GM18508 (cell line): Measurements from ENCODE around the gene SV2B.
"Not testable (repeated sequence)": the region's sequence is repeated elsewhere in the genome, so short reads cannot be mapped to it uniquely, and the experiment has no call there.

Source experiments
- ATAC-seq: cut with Tn5 transposase; IDR thresholded peaks from one replicate; pipeline ENCODE4 v1.9.1; 2021; ENCODE audit warnings: moderate number of reproducible peaks; ENCODE audit not compliant: insufficient read depth, unreplicated experiment

The SV2B gene

DNA sequence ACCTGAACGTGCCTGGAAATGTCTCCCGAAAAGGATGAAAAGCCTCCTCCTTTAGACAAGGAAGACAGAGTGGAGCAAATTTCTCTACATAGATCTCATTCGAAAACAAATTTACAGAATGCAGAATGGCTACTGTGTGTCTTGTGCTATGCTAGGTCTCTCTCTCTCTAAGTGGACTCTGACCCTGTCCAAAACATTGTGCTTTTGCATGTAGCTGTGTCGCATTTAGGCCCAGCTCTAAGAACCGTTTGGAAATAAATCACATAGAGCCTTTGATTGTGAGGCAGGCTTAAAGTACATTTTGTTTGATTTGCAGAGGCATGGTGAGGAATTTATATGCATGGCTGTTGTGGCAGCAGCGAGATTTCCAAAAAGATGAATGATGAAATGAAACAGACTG, 198.0 kb downstream of the SV2B start:
- no peak for ATAC-seq

- no peak for ATAC-seq
Observed at GRCh38 chr15:91302588-91303439, 202.8 kb downstream of the SV2B start.

GRCh38 chr15:91304210-91304609, 204.2 kb downstream of the SV2B start:
- ATAC-seq, result no peak

DNA sequence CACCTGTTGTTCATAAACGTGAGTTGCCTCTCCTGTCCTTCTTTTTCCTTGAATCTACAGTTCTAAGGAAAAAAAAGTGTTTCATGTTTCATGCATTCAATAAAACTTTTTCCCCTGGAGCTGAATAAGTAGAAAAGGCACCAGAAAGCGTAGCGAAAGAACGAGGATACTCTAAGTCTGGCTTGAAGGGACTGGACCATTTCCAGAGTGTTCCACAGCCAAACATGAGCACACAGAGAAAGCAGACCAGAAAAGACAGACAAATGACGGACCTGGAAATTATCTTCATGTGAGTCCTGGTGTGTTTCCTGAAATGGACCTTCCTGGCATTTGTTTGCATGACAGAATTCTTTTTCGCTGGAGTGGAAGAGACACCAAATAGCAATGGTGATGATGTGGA, 204.7 kb downstream of the SV2B start:
- no peak for ATAC-seq

DNA sequence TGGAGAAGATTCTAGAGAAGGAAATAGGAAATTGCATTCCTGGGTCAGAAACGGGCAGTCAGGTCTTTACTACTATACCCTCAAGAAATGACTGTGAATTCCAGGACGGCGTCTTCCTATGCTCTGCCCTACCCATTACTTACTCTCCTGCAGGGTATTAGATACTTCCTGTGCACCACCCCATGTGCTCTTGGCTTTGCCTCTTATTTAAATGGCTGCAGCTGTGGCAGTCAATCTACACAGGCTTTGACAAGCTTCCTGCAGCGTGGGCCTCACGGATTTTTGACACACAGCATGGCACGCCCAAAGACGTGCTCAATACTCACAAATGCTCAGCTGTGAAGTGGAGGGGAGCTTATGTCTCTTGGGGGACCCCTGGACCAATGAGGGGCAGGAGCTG, 206.1 kb downstream of the SV2B start:
- no peak for ATAC-seq

- ATAC-seq, result no peak
Observed at GRCh38 chr15:91307601-91308000, 207.5 kb downstream of the SV2B start.

- ATAC-seq, result no peak
Observed at GRCh38 chr15:91308199-91308598, 208.1 kb downstream of the SV2B start.

- ATAC-seq, result no peak
Observed at GRCh38 chr15:91308855-91309254, 208.8 kb downstream of the SV2B start.

DNA sequence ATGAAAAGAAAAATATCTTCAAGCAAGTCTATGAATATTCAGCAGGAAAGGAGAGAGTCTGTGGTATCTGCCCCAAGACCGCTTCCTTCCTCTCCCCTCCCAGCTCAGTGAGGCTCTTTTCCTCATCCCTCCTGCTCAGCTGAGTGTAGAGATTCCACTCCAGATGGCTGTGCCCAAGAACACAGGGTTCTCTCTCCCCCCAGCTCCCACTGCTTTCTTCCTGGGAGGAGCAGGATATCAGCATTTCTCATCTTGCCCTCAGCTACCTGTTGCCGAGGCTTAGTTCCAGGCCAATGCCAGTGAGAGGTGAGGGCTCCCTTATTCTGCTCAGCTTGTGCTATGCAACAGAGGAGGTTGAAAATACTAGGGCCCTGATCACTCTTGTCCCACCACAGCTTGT, 211.9 kb downstream of the SV2B start:
- ATAC-seq, result no peak

DNA sequence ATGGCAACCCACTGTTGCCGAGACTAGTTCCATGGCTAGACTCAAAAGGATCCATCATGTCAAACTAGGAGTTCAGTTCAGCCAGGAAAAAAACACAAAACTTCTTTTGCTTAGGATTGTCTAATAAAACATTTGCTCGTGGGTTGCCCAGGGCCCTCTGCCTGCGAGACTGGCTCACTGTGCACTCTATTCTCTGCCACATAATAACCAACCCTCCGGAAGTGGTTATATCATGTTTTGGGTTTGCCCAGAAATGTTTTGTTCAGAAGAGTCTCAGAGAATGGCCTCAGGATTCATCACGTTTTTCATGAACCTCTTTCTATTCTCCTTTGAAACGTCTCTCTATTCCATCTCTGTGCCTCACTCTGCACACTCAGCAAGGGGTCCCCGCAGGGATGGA, 216.1 kb downstream of the SV2B start:
- ATAC-seq, result no peak

DNA sequence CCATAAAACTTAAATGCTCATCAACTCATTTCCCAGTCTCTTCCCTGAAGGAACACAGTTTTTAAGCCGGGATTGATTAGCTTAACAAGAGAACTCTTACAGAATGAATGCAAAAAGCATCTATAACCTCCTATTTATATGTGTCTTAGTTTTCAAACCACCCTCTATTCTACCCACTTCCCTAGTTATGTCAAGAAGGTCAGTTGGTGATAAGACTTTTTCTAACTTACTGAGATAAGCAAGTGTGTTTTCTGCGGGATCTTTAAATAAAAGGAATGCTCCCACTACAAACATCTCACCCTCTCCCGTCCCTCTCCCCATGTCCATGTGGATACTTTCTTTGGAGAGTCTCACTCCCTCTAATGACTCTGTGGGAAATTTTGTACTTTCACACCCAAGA, 218.5 kb downstream of the SV2B start:
- ATAC-seq, result no peak

DNA sequence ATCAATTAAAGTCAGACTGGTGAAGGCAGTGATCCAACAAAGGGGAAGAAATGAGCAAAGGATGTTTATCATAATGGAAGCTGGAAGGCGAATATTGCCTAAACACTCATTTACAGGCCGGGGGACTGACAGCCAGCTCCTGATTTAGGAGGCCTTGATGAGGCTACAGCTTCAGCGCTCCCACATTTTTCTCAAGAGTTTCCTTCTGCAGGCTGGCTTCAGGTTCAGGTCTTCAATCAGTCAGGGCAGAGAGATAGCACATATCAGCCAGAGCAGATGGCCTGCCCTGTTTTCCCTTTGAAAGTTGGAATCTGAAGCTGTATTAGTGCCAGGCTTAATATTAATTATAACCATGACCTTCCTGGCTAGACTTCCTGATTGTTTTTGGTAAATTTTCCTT, 218.9 kb downstream of the SV2B start:
- ATAC-seq, result no peak

- no peak for ATAC-seq
Observed at GRCh38 chr15:91319371-91320059, 219.5 kb downstream of the SV2B start.

DNA sequence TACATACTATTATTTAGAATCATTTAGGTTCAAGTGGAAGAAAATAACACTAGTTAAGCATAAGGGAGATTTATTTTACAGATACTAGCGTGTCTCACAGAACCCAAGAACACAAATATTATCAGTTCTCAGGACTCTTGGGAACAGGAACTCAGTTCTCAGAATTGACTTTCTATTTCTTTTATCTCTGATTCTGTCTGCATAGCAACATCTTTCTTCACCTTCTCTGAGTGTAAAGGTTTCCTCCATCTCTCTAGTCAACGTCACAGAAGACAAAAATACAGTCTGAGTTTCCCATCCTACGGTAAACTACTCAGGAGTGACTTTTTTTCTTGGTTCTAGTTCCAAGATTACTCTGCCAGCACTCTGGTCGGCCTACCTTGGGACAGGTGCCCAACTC, 220.0 kb downstream of the SV2B start:
- ATAC-seq, result no peak

DNA sequence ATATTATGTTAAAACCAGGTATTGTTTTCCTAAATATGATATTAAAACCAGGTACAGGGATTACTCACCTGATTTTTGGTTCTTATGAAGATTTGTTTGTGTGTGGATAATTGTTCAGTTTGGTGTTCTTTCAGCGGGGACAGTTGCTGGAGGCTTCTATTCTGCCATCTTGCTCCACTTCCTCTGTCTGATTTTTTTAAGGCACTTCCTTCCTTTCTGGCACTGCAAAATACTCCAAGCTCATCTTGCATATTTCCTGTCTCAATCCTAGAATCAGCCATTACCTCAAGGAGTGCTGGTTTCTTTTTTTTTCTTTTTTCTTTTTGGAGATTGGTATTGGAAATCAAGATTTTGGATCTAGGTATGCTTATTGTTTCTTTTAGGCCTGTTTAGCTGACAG, 229.9 kb downstream of the SV2B start:
- no peak for ATAC-seq

DNA sequence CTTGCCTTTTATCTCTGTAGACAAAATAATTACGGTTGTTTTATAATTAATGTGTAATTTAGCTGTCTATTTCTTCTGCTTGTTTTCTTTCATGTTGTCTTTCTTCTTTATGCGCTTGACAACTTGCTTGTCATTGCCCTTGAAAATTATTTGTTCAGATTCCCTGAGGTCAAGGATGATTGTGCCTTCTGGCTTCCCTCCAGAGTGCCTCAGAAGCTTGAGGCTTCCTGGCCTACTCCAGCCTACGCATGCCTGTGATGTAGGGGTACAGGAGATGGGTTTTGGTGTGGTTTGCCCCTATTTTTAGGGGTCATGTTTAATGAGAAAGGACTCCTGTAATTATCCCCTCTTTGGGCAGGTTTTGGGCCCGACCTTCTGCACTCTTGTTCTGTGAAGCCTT, 231.5 kb downstream of the SV2B start:
- ATAC-seq, result no peak

- ATAC-seq, result no peak
Observed at GRCh38 chr15:91335702-91336101, 235.6 kb downstream of the SV2B start.

DNA sequence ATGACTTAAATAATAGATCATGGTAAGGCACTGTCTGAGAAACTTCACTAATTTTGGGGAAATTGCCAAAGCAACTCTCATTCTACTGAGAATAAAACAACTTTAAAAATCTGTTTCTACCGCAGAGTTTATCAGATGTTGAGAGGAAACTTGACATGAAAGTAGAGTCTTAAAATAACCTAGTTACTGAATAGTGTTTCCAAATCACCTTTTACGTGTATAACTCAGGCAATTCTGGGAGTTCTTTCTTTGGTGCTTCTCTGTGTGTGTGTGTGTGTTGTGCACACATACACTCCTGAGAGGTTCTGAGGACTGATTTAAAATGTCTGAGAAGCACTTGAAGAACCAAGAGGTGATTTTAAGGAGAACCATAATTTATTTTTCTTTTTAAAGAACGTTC, 236.6 kb downstream of the SV2B start:
- ATAC-seq, result no peak

DNA sequence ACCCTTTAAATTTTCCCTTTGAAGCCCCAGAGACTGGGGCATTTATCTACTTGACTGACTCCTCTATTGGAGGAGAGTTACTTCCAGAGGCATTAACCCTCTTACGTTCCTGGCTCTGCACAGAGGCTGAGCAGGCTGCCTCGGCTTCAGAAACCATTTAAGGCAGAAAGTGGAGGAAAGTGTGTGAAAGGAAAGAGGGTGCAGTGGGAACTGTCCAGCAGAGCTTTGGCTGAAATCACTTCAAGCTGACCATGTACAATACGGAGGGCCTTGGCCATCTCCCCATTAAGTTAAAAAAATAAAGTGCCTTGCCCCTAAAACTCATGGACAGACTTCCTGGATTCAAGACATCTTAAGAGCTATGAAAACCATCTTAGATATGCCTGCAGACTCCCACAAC, 238.7 kb downstream of the SV2B start:
- ATAC-seq, result no peak

GRCh38 chr15:91342097-91342496, 242.0 kb downstream of the SV2B start:
- ATAC-seq, result no peak

- ATAC-seq, result not testable (repeated sequence)
Observed at GRCh38 chr15:91344912-91345311, 244.9 kb downstream of the SV2B start.

DNA sequence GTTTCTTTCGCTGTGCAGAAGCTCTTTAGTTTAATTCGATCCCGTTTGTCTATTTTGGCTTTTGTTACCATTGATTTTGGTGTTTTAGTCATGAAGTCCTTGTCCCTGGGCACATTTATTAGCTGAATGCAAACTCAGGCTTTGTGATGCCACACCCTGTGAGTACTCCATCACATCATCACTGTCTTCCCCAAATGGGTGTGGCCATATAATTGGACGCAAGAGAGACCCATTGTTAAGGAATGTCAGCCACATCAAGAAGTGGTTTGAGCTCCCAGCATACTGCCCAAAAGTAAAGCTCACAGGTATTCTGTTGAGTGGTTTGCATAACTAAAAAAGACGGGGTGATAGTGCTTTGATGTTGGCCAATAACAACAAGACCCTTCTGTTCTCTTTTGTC, 245.7 kb downstream of the SV2B start:
- ATAC-seq, result no peak
